ENCODE results near the gene GET4. TPM values are rescaled to one million over a fixed set of nuclear protein-coding genes. Genes with fewer than 3 reads are reported as not detected.

The GET4 gene
- total and polyA plus RNA-seq, 4 donors: 19.5 to 34.7 (median 27.3) TPM

DNA sequence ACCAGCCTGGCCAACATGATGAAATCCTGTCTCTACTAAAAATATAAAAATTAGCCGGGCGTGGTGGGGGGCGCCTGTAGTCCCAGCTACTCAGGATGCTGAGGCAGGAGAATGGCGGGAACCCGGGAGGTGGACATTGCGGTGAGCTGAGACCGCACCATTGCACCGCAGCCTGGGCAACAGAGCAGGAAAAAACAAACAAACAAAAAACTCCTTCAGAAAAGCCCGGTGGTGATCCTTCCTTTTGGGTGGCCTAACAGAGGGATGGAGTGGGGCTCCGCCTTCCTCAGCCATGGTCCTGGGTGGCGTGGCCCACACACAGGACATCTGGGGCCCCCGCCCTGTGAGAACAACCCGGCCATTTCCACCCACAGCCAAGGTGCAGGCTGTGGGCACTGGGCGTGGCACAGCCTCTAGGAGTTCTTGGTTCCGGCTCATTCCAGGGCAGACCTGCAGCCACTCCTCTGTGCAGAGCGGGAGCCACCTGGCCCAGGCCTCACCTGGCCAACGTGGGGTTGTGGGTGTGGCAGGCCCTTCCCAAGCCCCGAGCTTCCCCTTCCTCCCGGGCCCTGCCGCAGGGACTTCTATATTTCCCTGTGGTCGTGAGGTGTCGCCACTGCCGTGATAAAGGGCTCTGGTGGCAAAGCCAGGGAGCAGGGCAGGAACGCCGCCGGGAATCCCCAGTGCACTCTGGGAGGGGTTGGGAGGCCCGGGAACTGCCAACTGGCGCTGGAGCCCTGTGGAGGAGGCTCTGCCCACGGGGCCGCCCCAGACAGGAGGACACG lies 37.6 kb downstream of the GET4 start:
- H3K4me3 ChIP-seq (ENCODE audit: low read depth in 1 of 3, low read length in 3 of 3): no peak overlapping the region
- H3K4me1 ChIP-seq (ENCODE audit: control insufficient read depth in 4 of 4, insufficient read depth in 4 of 4, low read length in 3 of 4): no peaks in the 10 kb centered on the region
- no peak overlapping the region for H3K27ac ChIP-seq (ENCODE audit: low read depth in 1 of 2, low read length in 2 of 2)
- no peaks in the 10 kb centered on the region for H3K27me3 ChIP-seq (ENCODE audit: control insufficient read depth in 4 of 4, insufficient read depth in 4 of 4, low read length in 3 of 4)
- no peaks in the 10 kb centered on the region for H3K36me3 ChIP-seq (ENCODE audit: control insufficient read depth in 4 of 4, insufficient read depth in 3 of 4, low read depth in 1 of 4, low read length in 3 of 4)
- DNase-seq (ENCODE audit: low spot score): no peak
- 76% methylated on average over 31 of the region's 31 CpGs for WGBS
- TF ChIP-seq, protein P1, sequence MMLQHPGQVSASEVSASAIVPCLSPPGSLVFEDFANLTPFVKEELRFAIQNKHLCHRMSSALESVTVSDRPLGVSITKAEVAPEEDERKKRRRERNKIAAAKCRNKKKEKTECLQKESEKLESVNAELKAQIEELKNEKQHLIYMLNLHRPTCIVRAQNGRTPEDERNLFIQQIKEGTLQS (IDR thresholded peaks at IDR 0.05): no peak
- TF ChIP-seq FOXA1 (IDR thresholded peaks at IDR 0.05) (no peak), GABPA (IDR thresholded peaks at IDR 0.05 in 1 of 2, conservative IDR thresholded peaks at IDR 0.05 in 1 of 2) (no peak), YY1 (IDR thresholded peaks at IDR 0.05) (no peak), HNF4G (IDR thresholded peaks at IDR 0.05) (no peak), NR2F2 (IDR thresholded peaks at IDR 0.05) (no peak), FOXA2 (IDR thresholded peaks at IDR 0.05) (no peak), JUND (IDR thresholded peaks at IDR 0.05) (no peak), SP1 (IDR thresholded peaks at IDR 0.05) (no peak), HNF4A (conservative IDR thresholded peaks at IDR 0.05) (no peak), EGR1 (IDR thresholded peaks at IDR 0.05; ENCODE audit: low read depth in 2 of 2) (no peak), RAD21 (IDR thresholded peaks at IDR 0.05) (no peak)
- TF ChIP-seq, protein P2, sequence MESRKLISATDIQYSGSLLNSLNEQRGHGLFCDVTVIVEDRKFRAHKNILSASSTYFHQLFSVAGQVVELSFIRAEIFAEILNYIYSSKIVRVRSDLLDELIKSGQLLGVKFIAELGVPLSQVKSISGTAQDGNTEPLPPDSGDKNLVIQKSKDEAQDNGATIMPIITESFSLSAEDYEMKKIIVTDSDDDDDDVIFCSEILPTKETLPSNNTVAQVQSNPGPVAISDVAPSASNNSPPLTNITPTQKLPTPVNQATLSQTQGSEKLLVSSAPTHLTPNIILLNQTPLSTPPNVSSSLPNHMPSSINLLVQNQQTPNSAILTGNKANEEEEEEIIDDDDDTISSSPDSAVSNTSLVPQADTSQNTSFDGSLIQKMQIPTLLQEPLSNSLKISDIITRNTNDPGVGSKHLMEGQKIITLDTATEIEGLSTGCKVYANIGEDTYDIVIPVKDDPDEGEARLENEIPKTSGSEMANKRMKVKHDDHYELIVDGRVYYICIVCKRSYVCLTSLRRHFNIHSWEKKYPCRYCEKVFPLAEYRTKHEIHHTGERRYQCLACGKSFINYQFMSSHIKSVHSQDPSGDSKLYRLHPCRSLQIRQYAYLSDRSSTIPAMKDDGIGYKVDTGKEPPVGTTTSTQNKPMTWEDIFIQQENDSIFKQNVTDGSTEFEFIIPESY (IDR thresholded peaks at IDR 0.05): no peak
- TF ChIP-seq, protein P3, sequence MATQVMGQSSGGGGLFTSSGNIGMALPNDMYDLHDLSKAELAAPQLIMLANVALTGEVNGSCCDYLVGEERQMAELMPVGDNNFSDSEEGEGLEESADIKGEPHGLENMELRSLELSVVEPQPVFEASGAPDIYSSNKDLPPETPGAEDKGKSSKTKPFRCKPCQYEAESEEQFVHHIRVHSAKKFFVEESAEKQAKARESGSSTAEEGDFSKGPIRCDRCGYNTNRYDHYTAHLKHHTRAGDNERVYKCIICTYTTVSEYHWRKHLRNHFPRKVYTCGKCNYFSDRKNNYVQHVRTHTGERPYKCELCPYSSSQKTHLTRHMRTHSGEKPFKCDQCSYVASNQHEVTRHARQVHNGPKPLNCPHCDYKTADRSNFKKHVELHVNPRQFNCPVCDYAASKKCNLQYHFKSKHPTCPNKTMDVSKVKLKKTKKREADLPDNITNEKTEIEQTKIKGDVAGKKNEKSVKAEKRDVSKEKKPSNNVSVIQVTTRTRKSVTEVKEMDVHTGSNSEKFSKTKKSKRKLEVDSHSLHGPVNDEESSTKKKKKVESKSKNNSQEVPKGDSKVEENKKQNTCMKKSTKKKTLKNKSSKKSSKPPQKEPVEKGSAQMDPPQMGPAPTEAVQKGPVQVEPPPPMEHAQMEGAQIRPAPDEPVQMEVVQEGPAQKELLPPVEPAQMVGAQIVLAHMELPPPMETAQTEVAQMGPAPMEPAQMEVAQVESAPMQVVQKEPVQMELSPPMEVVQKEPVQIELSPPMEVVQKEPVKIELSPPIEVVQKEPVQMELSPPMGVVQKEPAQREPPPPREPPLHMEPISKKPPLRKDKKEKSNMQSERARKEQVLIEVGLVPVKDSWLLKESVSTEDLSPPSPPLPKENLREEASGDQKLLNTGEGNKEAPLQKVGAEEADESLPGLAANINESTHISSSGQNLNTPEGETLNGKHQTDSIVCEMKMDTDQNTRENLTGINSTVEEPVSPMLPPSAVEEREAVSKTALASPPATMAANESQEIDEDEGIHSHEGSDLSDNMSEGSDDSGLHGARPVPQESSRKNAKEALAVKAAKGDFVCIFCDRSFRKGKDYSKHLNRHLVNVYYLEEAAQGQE (IDR thresholded peaks at IDR 0.05): no peak
- TF ChIP-seq, protein P4, sequence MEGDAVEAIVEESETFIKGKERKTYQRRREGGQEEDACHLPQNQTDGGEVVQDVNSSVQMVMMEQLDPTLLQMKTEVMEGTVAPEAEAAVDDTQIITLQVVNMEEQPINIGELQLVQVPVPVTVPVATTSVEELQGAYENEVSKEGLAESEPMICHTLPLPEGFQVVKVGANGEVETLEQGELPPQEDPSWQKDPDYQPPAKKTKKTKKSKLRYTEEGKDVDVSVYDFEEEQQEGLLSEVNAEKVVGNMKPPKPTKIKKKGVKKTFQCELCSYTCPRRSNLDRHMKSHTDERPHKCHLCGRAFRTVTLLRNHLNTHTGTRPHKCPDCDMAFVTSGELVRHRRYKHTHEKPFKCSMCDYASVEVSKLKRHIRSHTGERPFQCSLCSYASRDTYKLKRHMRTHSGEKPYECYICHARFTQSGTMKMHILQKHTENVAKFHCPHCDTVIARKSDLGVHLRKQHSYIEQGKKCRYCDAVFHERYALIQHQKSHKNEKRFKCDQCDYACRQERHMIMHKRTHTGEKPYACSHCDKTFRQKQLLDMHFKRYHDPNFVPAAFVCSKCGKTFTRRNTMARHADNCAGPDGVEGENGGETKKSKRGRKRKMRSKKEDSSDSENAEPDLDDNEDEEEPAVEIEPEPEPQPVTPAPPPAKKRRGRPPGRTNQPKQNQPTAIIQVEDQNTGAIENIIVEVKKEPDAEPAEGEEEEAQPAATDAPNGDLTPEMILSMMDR (IDR thresholded peaks at IDR 0.05; ENCODE audit: low read depth, low read length, missing input control): no peak
- no peaks in the 10 kb centered on the region for H3K9me3 ChIP-seq (ENCODE audit: control insufficient read depth in 4 of 4, low read length in 3 of 4)
- no peak overlapping the region for H3K9ac ChIP-seq (ENCODE audit: low read depth in 1 of 2, low read length in 2 of 2)
